CD4-positive, alpha-beta T cell (primary cell): ENCODE results near the gene NCF2. TPM values are rescaled to one million over a fixed set of nuclear protein-coding genes. Genes with fewer than 3 reads are reported as not detected.
"Not testable (repeated sequence)": the region's sequence is repeated elsewhere in the genome, so short reads cannot be mapped to it uniquely, and the experiment has no call there.

Experiments
- ATAC-seq: fragments of 200-7000 bp; cut with Tn5 transposase; one replicate; pipeline ENCODE4 v1.10.0; 2022; ENCODE audit warnings: mild to moderate bottlenecking; ENCODE audit not compliant: poor library complexity
- CTCF ChIA-PET: fragments of 350-600 bp; sonication (Branson Sonifier 250); formaldehyde crosslinking; loops from one replicate; lab custom pipeline; 2021; ENCODE audit warnings: antibody characterized with exemption, inconsistent platforms; lab: Charles Lee
- POLR2A ChIA-PET: fragments of 350-600 bp; sonication (Branson Sonifier 250); formaldehyde crosslinking; loops from one replicate; lab custom pipeline; 2021; ENCODE audit warnings: antibody characterized with exemption, inconsistent platforms; lab: Charles Lee
- DNase-seq, 14 experiments: peaks; one replicate each; pipeline ENCODE4 v3.0.0-alpha.2; 2013 to 2020; ENCODE audit warnings: mixed read lengths in 2 of 14
- H3K27ac ChIP-seq, 2 donors: one replicate each; pipeline versions ENCODE4 v1.5.1 to v1.7.0; 2013; ENCODE audit warnings: low read length in 2 of 2, low read depth in 1 of 2, mild to moderate bottlenecking in 1 of 2
- H3K27me3 ChIP-seq, 2 experiments: 1 replicate in 1 of 2; 2 replicates in 1 of 2; pipeline versions ENCODE4 v1.6.1 to v1.7.0; 2013; ENCODE audit warnings: low read length in 2 of 2, control low read depth in 1 of 2, mild to moderate bottlenecking in 1 of 2, moderate library complexity in 1 of 2; ENCODE audit not compliant: insufficient read depth in 2 of 2, control insufficient read depth in 1 of 2
- H3K36me3 ChIP-seq: one replicate; pipeline ENCODE4 v1.6.1; 2013; ENCODE audit warnings: low read length, control low read depth; ENCODE audit not compliant: insufficient read depth
- H3K4me1 ChIP-seq: one replicate; pipeline ENCODE4 v1.6.1; 2013; ENCODE audit warnings: low read length, control low read depth; ENCODE audit not compliant: insufficient read depth
- H3K4me3 ChIP-seq: one replicate; pipeline ENCODE4 v1.5.1; 2013; ENCODE audit warnings: mild to moderate bottlenecking, low read length, moderate library complexity
- H3K9me3 ChIP-seq, 2 experiments: 1 replicate in 1 of 2; 2 replicates in 1 of 2; pipeline versions ENCODE4 v1.6.1 to v1.7.0; 2013; ENCODE audit warnings: low read length in 2 of 2, mild to moderate bottlenecking in 2 of 2, control low read depth in 1 of 2, moderate library complexity in 1 of 2; ENCODE audit not compliant: control insufficient read depth in 1 of 2, insufficient read depth in 1 of 2
- H3K27ac Mint-ChIP-seq: one replicate; pipeline ENCODE4 v1.8.0; 2020; ENCODE audit warnings: mixed read lengths
- H3K27me3 Mint-ChIP-seq: one replicate; pipeline ENCODE4 v1.8.0; 2021; ENCODE audit warnings: mixed read lengths
- H3K36me3 Mint-ChIP-seq: one replicate; pipeline ENCODE4 v1.8.0; 2021; ENCODE audit warnings: low read depth, mixed read lengths
- H3K4me1 Mint-ChIP-seq: one replicate; pipeline ENCODE4 v1.8.0; 2021; ENCODE audit warnings: low read depth, mixed read lengths
- H3K4me3 Mint-ChIP-seq: one replicate; pipeline ENCODE4 v1.8.0; 2020; ENCODE audit warnings: mild to moderate bottlenecking, mixed read lengths
- H3K9me3 Mint-ChIP-seq: one replicate; pipeline ENCODE4 v1.8.0; 2020; ENCODE audit warnings: mixed read lengths
- CTCF ChIP-seq: fragments of 200-600 bp; IDR thresholded peaks from one replicate; pipeline ENCODE4 v1.8.0; 2022; ENCODE audit warnings: antibody characterized with exemption, mild to moderate bottlenecking
- intact Hi-C, 2 experiments: fragments of 100-400 bp; cut with DNase I in 1 of 2; cut with micrococcal nuclease in 1 of 2; formaldehyde crosslinking; loops; one replicate each; pipeline versions ENCODE4 v1.15.1 to v1.9.0; 2023 to 2025; cut with DNase I, micrococcal nuclease
- total RNA-seq, 174 experiments: library from RNA in 2 of 174; stranded (reverse) in 2 of 174; gene quantifications; one replicate each; pipeline ENCODE4 v1.2.3 and lab custom pipeline; 2021 to 2026

The NCF2 gene
- total RNA-seq, 2 experiments from 2014 or later = 2.9 to 3.1 TPM

GRCh38 chr1:183622013-183622412 is 31.8 kb upstream of the NCF2 start:
- Mint-ChIP-seq H3K27me3 (no peaks in the 10 kb centered on the region), H3K27ac (peak overlapping the region; percentile 60), H3K4me3 (no peak overlapping the region), H3K36me3 (peaks cover 32% of the 10 kb centered on the region), H3K9me3 (no peaks in the 10 kb centered on the region), H3K4me1 (peaks cover 29% of the 10 kb centered on the region)
- Histone ChIP-seq H3K4me1 (no peaks in the 10 kb centered on the region), H3K27me3 (no peaks in the 10 kb centered on the region), H3K9me3 (no peaks in the 10 kb centered on the region), H3K4me3 (no peak overlapping the region), H3K36me3 (peaks cover 28% of the 10 kb centered on the region), H3K27ac (no peak overlapping the region)
- CTCF ChIA-PET = no interaction called here
- no peak for ATAC-seq
- TF ChIP-seq CTCF = no peak
- POLR2A ChIA-PET = interaction anchor here (0.9 kb wide), 1 partner anchor 8 kb away, joined by 3 read pairs; no protein-coding TSS in a partner anchor
- intact Hi-C loops = loop anchor here (2.0 to 10.0 kb wide), 3 partner anchors 77 to 659 kb away; no protein-coding TSS in a partner anchor
- no peak for DNase-seq

- Histone ChIP-seq H3K27ac (no peak overlapping the region), H3K4me1 (no peaks in the 10 kb centered on the region), H3K36me3 (peaks cover 13% of the 10 kb centered on the region), H3K9me3 (no peaks in the 10 kb centered on the region), H3K27me3 (no peaks in the 10 kb centered on the region), H3K4me3 (no peak overlapping the region)
- no peak for TF ChIP-seq CTCF
- no peak for DNase-seq
- Mint-ChIP-seq H3K4me3 (no peak overlapping the region), H3K9me3 (no peaks in the 10 kb centered on the region), H3K27me3 (no peaks in the 10 kb centered on the region), H3K36me3 (peaks cover 20% of the 10 kb centered on the region), H3K27ac (peak overlapping the region; percentile 61), H3K4me1 (peaks cover 29% of the 10 kb centered on the region)
- intact Hi-C loops = loop anchor here in 1 of 2 experiments (10.0 kb wide), 1 partner anchor 76 kb away; no protein-coding TSS in a partner anchor
- ChIA-PET CTCF (no interaction called here), POLR2A (no interaction called here)
- ATAC-seq = no peak
Measured at GRCh38 chr1:183620311-183620710, 30.1 kb upstream of the NCF2 start.

GRCh38 chr1:183619781-183620180 is 29.5 kb upstream of the NCF2 start:
- TF ChIP-seq CTCF = no peak
- no peaks in the 10 kb centered on the region for H3K27me3 Mint-ChIP-seq
- Histone ChIP-seq H3K27me3 (no peaks in the 10 kb centered on the region), H3K4me3 (no peak overlapping the region), H3K27ac (no peak overlapping the region), H3K9me3 (no peaks in the 10 kb centered on the region), H3K36me3 (peaks cover 8% of the 10 kb centered on the region), H3K4me1 (no peaks in the 10 kb centered on the region)
- POLR2A ChIA-PET = no interaction called here
- intact Hi-C loops = loop anchor here in 1 of 2 experiments (10.0 kb wide), 1 partner anchor 75 kb away; no protein-coding TSS in a partner anchor
- no peak for ATAC-seq
- H3K4me1 Mint-ChIP-seq = peaks cover 29% of the 10 kb centered on the region
- H3K4me3 Mint-ChIP-seq = no peak overlapping the region
- H3K27ac Mint-ChIP-seq = peak overlapping the region; percentile 61
- peaks cover 15% of the 10 kb centered on the region for H3K36me3 Mint-ChIP-seq
- H3K9me3 Mint-ChIP-seq = no peaks in the 10 kb centered on the region
- CTCF ChIA-PET = no interaction called here
- no peak for DNase-seq

GRCh38 chr1:183618202-183618601 is 27.9 kb upstream of the NCF2 start:
- DNase-seq, H3K9me3 ChIP-seq, H3K36me3 Mint-ChIP-seq, H3K27me3 ChIP-seq, intact Hi-C loops, POLR2A ChIA-PET, H3K27me3 Mint-ChIP-seq, CTCF ChIA-PET, H3K9me3 Mint-ChIP-seq, ATAC-seq, H3K4me3 ChIP-seq, H3K4me3 Mint-ChIP-seq, H3K36me3 ChIP-seq, H3K4me1 ChIP-seq, H3K27ac ChIP-seq, H3K27ac Mint-ChIP-seq: not testable (repeated sequence)
- H3K4me1 Mint-ChIP-seq = peaks cover 26% of the 10 kb centered on the region

- H3K4me3 ChIP-seq, H3K27me3 ChIP-seq, H3K36me3 ChIP-seq, H3K4me1 Mint-ChIP-seq, ATAC-seq, POLR2A ChIA-PET, CTCF ChIA-PET, H3K4me3 Mint-ChIP-seq, H3K27ac ChIP-seq, DNase-seq, intact Hi-C loops, H3K27me3 Mint-ChIP-seq, H3K9me3 ChIP-seq, H3K4me1 ChIP-seq, H3K9me3 Mint-ChIP-seq, H3K27ac Mint-ChIP-seq, H3K36me3 Mint-ChIP-seq: not testable (repeated sequence)
Measured at GRCh38 chr1:183612975-183613374, 22.7 kb upstream of the NCF2 start.
